NT2/D1 (cell line): ENCODE measurements around the gene AMBRA1.

ENCODE experiments used
- SUZ12 ChIP-seq: IDR thresholded peaks from 2 replicates; pipeline ENCODE4 v1.6.1; 2011; ENCODE audit not compliant: insufficient read length, insufficient read depth; ENCODE audit errors: extremely low read depth
- YY1 ChIP-seq: IDR thresholded peaks from 2 replicates; pipeline ENCODE4 v1.6.1; 2011; ENCODE audit not compliant: insufficient read length, insufficient read depth
- ZNF274 ChIP-seq: IDR thresholded peaks from 2 replicates; pipeline ENCODE4 v1.6.1; 2011; ENCODE audit warnings: mild to moderate bottlenecking, low read depth, low read length

- TF ChIP-seq ZNF274, result no peak
- no peak for TF ChIP-seq YY1
- no peak for TF ChIP-seq SUZ12
These were observed 246.8 kb downstream of the AMBRA1 start, which contains the start of gene DGKZ for GRCh38 chr11:46346886-46347636.
